Right lobe of liver (tissue), 4 donors: ENCODE data around the gene MUTYH.

Experiments used
- POLR2A ChIP-seq: fragments of 450-650 bp; IDR thresholded peaks from one replicate; pipeline ENCODE4 v1.6.1; 2017; ENCODE audit warnings: antibody characterized with exemption, mild to moderate bottlenecking
- TF ChIP-seq, protein P1 (sequence below), 4 donors: fragments of 200-600 bp in 3 of 4; fragments of 450-650 bp in 1 of 4; IDR thresholded peaks; one replicate each; pipeline versions ENCODE4 v1.5.1 to v1.8.0; 2016 to 2022; ENCODE audit warnings: antibody characterized with exemption in 4 of 4, mild to moderate bottlenecking in 2 of 4
- donor health status: DM: no; HTN: no; CAD: no.
- donor health status: DM: no; HTN: no; CAD: no.
- donor health status: DM: no; HTN: yes; CAD: no.

DNA sequence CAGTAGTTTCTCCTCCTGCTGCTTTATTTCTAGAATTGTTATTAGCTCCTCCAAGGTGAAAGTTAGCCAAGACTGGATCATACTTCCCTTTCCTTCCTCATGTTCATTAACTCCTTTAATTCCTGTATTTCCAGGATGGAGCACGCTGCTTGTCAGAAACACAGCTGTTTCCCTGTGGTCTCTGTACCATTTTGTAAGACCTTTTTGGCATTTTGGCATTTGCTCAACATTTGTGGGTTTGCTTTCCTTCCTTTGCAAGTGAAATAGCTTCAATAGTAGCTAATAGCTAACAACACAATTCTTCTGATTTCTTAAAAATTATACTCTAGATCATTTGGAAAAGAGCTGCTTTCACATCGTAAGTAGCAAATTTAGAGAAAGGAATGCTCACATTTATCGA, 57.9 kb downstream of the MUTYH start:
- TF ChIP-seq, protein P1, sequence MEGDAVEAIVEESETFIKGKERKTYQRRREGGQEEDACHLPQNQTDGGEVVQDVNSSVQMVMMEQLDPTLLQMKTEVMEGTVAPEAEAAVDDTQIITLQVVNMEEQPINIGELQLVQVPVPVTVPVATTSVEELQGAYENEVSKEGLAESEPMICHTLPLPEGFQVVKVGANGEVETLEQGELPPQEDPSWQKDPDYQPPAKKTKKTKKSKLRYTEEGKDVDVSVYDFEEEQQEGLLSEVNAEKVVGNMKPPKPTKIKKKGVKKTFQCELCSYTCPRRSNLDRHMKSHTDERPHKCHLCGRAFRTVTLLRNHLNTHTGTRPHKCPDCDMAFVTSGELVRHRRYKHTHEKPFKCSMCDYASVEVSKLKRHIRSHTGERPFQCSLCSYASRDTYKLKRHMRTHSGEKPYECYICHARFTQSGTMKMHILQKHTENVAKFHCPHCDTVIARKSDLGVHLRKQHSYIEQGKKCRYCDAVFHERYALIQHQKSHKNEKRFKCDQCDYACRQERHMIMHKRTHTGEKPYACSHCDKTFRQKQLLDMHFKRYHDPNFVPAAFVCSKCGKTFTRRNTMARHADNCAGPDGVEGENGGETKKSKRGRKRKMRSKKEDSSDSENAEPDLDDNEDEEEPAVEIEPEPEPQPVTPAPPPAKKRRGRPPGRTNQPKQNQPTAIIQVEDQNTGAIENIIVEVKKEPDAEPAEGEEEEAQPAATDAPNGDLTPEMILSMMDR (IDR thresholded peaks at IDR 0.05), result no peak
- no peak for TF ChIP-seq POLR2A
